IPS-18c (cell line): ENCODE data around the gene MAPKAP1.
"Not testable (repeated sequence)": the region's sequence is repeated elsewhere in the genome, so short reads cannot be mapped to it uniquely, and the experiment has no call there.

Experiments used
- H3K4me3 ChIP-seq: 2 replicates; pipeline ENCODE4 v1.7.0; 2013; ENCODE audit warnings: low read depth, mild to moderate bottlenecking, low read length, moderate library complexity; ENCODE audit not compliant: insufficient read depth
- H3K9me3 ChIP-seq: one replicate; pipeline ENCODE4 v1.6.1; 2013; ENCODE audit warnings: mild to moderate bottlenecking, low read length, moderate library complexity; ENCODE audit not compliant: control insufficient read depth, insufficient read depth

The MAPKAP1 gene

GRCh38 chr9:125743682-125744428, 36.8 kb upstream of the MAPKAP1 start:
- no peaks in the 10 kb centered on the region for H3K9me3 ChIP-seq
- H3K4me3 ChIP-seq = no peak overlapping the region

- Histone ChIP-seq H3K4me3 (no peak overlapping the region), H3K9me3 (no peaks in the 10 kb centered on the region)
These were observed 35.6 kb upstream of the MAPKAP1 start for GRCh38 chr9:125742657-125743056.

GRCh38 chr9:125739436-125739835, 32.4 kb upstream of the MAPKAP1 start:
- Histone ChIP-seq H3K4me3 (no peak overlapping the region), H3K9me3 (no peaks in the 10 kb centered on the region)

GRCh38 chr9:125732562-125732961, 25.6 kb upstream of the MAPKAP1 start:
- Histone ChIP-seq H3K9me3 (no peaks in the 10 kb centered on the region), H3K4me3 (no peak overlapping the region)

- no peaks in the 10 kb centered on the region for H3K9me3 ChIP-seq
These were observed 23.2 kb upstream of the MAPKAP1 start for GRCh38 chr9:125730168-125730567.

GRCh38 chr9:125726456-125727132, 19.6 kb upstream of the MAPKAP1 start:
- no peaks in the 10 kb centered on the region for H3K9me3 ChIP-seq
- H3K4me3 ChIP-seq = no peak overlapping the region

More at GRCh38 chr9:125730168-125730567, 23.2 kb upstream of the MAPKAP1 start:
- no peak overlapping the region for H3K4me3 ChIP-seq

- Histone ChIP-seq H3K4me3 (no peak overlapping the region; the same call in 1 of the 2 replicates), H3K9me3 (no peaks in the 10 kb centered on the region)
These were observed 430 bp upstream of the MAPKAP1 start for GRCh38 chr9:125707472-125707804.

- Histone ChIP-seq H3K4me3 (peak overlapping the region; percentile 91), H3K9me3 (no peaks in the 10 kb centered on the region)
These were observed 1.1 kb downstream of the MAPKAP1 start for GRCh38 chr9:125705893-125706292.

GRCh38 chr9:125703662-125704061, 3.3 kb downstream of the MAPKAP1 start:
- Histone ChIP-seq H3K4me3 (no peak overlapping the region), H3K9me3 (no peaks in the 10 kb centered on the region)

GRCh38 chr9:125701351-125701750, 5.7 kb downstream of the MAPKAP1 start:
- H3K9me3 ChIP-seq = no peaks in the 10 kb centered on the region
- H3K4me3 ChIP-seq = no peak overlapping the region

GRCh38 chr9:125700791-125701190, 6.2 kb downstream of the MAPKAP1 start:
- H3K4me3 ChIP-seq = no peak overlapping the region
- H3K9me3 ChIP-seq = no peaks in the 10 kb centered on the region

GRCh38 chr9:125699870-125700269, 7.1 kb downstream of the MAPKAP1 start:
- no peaks in the 10 kb centered on the region for H3K9me3 ChIP-seq
- H3K4me3 ChIP-seq = no peak overlapping the region

GRCh38 chr9:125696106-125696647, 10.8 kb downstream of the MAPKAP1 start:
- Histone ChIP-seq H3K9me3 (no peaks in the 10 kb centered on the region), H3K4me3 (no peak overlapping the region)

- not testable (repeated sequence) for H3K4me3 ChIP-seq, H3K9me3 ChIP-seq
These were observed 11.5 kb downstream of the MAPKAP1 start for GRCh38 chr9:125695548-125695947.

- no peak overlapping the region for H3K4me3 ChIP-seq
These were observed 12.5 kb downstream of the MAPKAP1 start for GRCh38 chr9:125694478-125694877.

GRCh38 chr9:125693492-125693891, 13.5 kb downstream of the MAPKAP1 start:
- H3K9me3 ChIP-seq, H3K4me3 ChIP-seq: not testable (repeated sequence)

More at GRCh38 chr9:125694478-125694877, 12.5 kb downstream of the MAPKAP1 start:
- no peaks in the 10 kb centered on the region for H3K9me3 ChIP-seq

GRCh38 chr9:125691869-125692268, 15.1 kb downstream of the MAPKAP1 start:
- H3K9me3 ChIP-seq = no peaks in the 10 kb centered on the region
- H3K4me3 ChIP-seq = no peak overlapping the region

- H3K4me3 ChIP-seq = no peak overlapping the region; the same call in 1 of the 2 replicates
- H3K9me3 ChIP-seq = no peaks in the 10 kb centered on the region
These were observed 16.3 kb downstream of the MAPKAP1 start for GRCh38 chr9:125690679-125691078.
